IMR-90 (cell line): Measurements from ENCODE around the gene KRT9.

ENCODE experiments used
- CTCF ChIP-seq: conservative IDR thresholded peaks from 2 replicates; pipeline ENCODE4 v1.5.1; 2012; ENCODE audit warnings: mild to moderate bottlenecking, low read depth, low read length, improper control_type of control experiment
- FOS ChIP-seq: fragments of 150-350 bp; IDR thresholded peaks from 2 replicates; pipeline ENCODE4 v1.6.1; 2016; ENCODE audit warnings: low read depth, low read length
- MAFK ChIP-seq: IDR thresholded peaks from 2 replicates; pipeline ENCODE4 v1.6.1; 2012; ENCODE audit warnings: low read depth, low read length, improper control_type of control experiment
- NFE2L2 ChIP-seq: fragments of 150-350 bp; IDR thresholded peaks from 2 replicates; pipeline ENCODE4 v1.6.1; 2016; ENCODE audit warnings: low read depth, mild to moderate bottlenecking, low read length
- POLR2A ChIP-seq: IDR thresholded peaks from 2 replicates; pipeline ENCODE4 v1.6.1; 2012; ENCODE audit warnings: mild to moderate bottlenecking, low read depth, low read length
- RAD21 ChIP-seq: IDR thresholded peaks from 2 replicates; pipeline ENCODE4 v1.6.1; 2012; ENCODE audit warnings: low read length, improper control_type of control experiment
- RCOR1 ChIP-seq: IDR thresholded peaks from 2 replicates; pipeline ENCODE4 v1.6.1; 2012; ENCODE audit warnings: mild to moderate bottlenecking, low read length, improper control_type of control experiment; ENCODE audit not compliant: insufficient replicate concordance
- SMC3 ChIP-seq: fragments of 150-350 bp; IDR thresholded peaks from 2 replicates; pipeline ENCODE4 v1.6.1; 2016; ENCODE audit warnings: low read depth, mild to moderate bottlenecking, antibody characterized with exemption, low read length, moderate library complexity
- USF2 ChIP-seq: fragments of 150-350 bp; IDR thresholded peaks from 2 replicates; pipeline ENCODE4 v1.6.1; 2017; ENCODE audit warnings: mild to moderate bottlenecking, antibody characterized with exemption, low read length, low read depth

GRCh38 chr17:41581366-41582060 lies 9.7 kb upstream of the KRT9 start:
- TF ChIP-seq CTCF (no peak), POLR2A (no peak), RAD21 (no peak), SMC3 (no peak), RCOR1 (no peak), NFE2L2 (no peak), MAFK (no peak), FOS (no peak), USF2 (no peak)
